MCF 10A (cell line): ENCODE results near the gene IGSF22. TPM values are rescaled to one million over a fixed set of nuclear protein-coding genes. Genes with fewer than 3 reads are reported as not detected.
"Not testable (repeated sequence)": the region's sequence is repeated elsewhere in the genome, so short reads cannot be mapped to it uniquely, and the experiment has no call there.

Experiments
- BruUV-seq: library from RNA; stranded (reverse); fragments of 400-500 nt; replicated peaks from 2 replicates; lab custom pipeline; 2021; lab: Mats Ljungman, UMichigan
- CTCF ChIA-PET: fragments of 300-600 bp; sonication (Branson Sonifier 250); formaldehyde crosslinking; extraction: SDS; loops from one replicate; lab custom pipeline; 2021; ENCODE audit warnings: antibody characterized with exemption, inconsistent platforms; lab: Yijun Ruan, JAX
- POLR2A ChIA-PET: fragments of 300-600, 350-650 bp; sonication (Branson Sonifier 250); formaldehyde crosslinking; extraction: SDS; loops from one replicate; lab custom pipeline; 2020; ENCODE audit warnings: antibody characterized with exemption, inconsistent platforms; lab: Yijun Ruan, JAX
- DNase-seq: peaks from one replicate; pipeline ENCODE4 v3.0.0-alpha.2; 2018; ENCODE audit not compliant: unreplicated experiment
- H3K27ac Mint-ChIP-seq: one replicate; pipeline ENCODE4 v1.8.0; 2022; ENCODE audit warnings: mild to moderate bottlenecking, low read depth, mixed read lengths; ENCODE audit not compliant: unreplicated experiment
- H3K27me3 Mint-ChIP-seq: one replicate; pipeline ENCODE4 v1.8.0; 2022; ENCODE audit warnings: mixed read lengths; ENCODE audit not compliant: insufficient read depth, unreplicated experiment
- H3K36me3 Mint-ChIP-seq: one replicate; pipeline ENCODE4 v1.8.0; 2022; ENCODE audit warnings: mild to moderate bottlenecking, moderate library complexity, mixed read lengths; ENCODE audit not compliant: insufficient read depth, unreplicated experiment
- H3K4me1 Mint-ChIP-seq: one replicate; pipeline ENCODE4 v1.8.0; 2022; ENCODE audit warnings: mixed read lengths; ENCODE audit not compliant: insufficient read depth, unreplicated experiment
- H3K4me3 Mint-ChIP-seq: one replicate; pipeline ENCODE4 v1.8.0; 2022; ENCODE audit warnings: mild to moderate bottlenecking, moderate library complexity, mixed read lengths; ENCODE audit not compliant: unreplicated experiment
- H3K9me3 Mint-ChIP-seq: one replicate; pipeline ENCODE4 v1.8.0; 2022; ENCODE audit warnings: mixed read lengths; ENCODE audit not compliant: unreplicated experiment
- CTCF ChIP-seq: fragments of 200-600 bp; IDR thresholded peaks from one replicate; pipeline ENCODE4 v1.8.0; 2022; ENCODE audit warnings: antibody characterized with exemption, mild to moderate bottlenecking; ENCODE audit not compliant: unreplicated experiment
- intact Hi-C: fragments of 100-400 bp; cut with micrococcal nuclease; formaldehyde crosslinking; loops from 2 replicates; pipeline ENCODE4 v1.14.1; 2022
- total RNA-seq: library from RNA; stranded (reverse); gene quantifications from 2 replicates; pipeline ENCODE4 v1.2.3, GENCODE V29; 2022

IGSF22 gene
- total RNA-seq, 1 experiment from 2014 or later = not detected

DNA sequence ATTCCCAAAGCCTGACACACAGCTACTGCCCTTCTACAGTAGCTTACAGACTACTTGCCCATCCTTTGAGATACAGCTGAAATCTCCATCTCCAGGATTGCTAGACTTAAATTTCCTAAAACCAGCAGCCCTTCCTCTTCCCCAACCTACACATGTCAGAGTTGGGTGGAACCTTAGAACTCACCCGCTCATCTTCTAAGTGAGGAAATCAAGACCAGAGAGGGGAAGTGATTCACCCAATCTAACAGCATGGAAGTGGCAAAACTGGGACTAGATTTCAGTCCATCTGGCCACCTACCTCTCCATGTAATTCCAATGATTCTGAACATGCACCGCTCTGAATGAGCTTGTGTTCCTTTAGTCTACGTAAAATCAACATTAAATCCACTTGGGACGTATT is 28.4 kb downstream of the IGSF22 start:
- intact Hi-C loops = no loop called here

GRCh38 chr11:18696638-18697225 is 29.3 kb downstream of the IGSF22 start:
- no peak for TF ChIP-seq CTCF
- no TSS peak for BruUV-seq
- intact Hi-C loops = no loop called here
- Mint-ChIP-seq H3K36me3 (no peaks in the 10 kb centered on the region), H3K27ac (no peak overlapping the region), H3K4me3 (no peak overlapping the region), H3K27me3 (peaks cover 9% of the 10 kb centered on the region), H3K9me3 (no peaks in the 10 kb centered on the region), H3K4me1 (peaks cover 16% of the 10 kb centered on the region)
- no peak for DNase-seq
- ChIA-PET POLR2A (interaction anchor here (0.6 kb wide), 1 partner anchor 1959 kb away, joined by 3 read pairs; no protein-coding TSS in a partner anchor), CTCF (interaction anchor here (0.9 kb wide), 1 partner anchor 36 kb away, joined by 4 read pairs; no protein-coding TSS in a partner anchor)

More for the DNA sequence above, 28.4 kb downstream of the IGSF22 start:
- no peak for TF ChIP-seq CTCF
- Mint-ChIP-seq H3K4me1 (peaks cover 16% of the 10 kb centered on the region), H3K27me3 (peaks cover 11% of the 10 kb centered on the region), H3K36me3 (no peaks in the 10 kb centered on the region), H3K4me3 (peak overlapping the region; percentile 69), H3K27ac (no peak overlapping the region), H3K9me3 (no peaks in the 10 kb centered on the region)
- DNase-seq = no peak
- ChIA-PET POLR2A (interaction anchor here (1.0 to 1.9 kb wide), 2 partner anchors 9 to 63 kb away, joined by 5 to 10 read pairs; partner anchors contain the start of gene SPTY2D1), CTCF (interaction anchor here (0.6 to 1.9 kb wide), 6 partner anchors 9 to 172 kb away, joined by 3 to 7 read pairs (median 4); no protein-coding TSS in a partner anchor)
- no TSS peak for BruUV-seq

DNA sequence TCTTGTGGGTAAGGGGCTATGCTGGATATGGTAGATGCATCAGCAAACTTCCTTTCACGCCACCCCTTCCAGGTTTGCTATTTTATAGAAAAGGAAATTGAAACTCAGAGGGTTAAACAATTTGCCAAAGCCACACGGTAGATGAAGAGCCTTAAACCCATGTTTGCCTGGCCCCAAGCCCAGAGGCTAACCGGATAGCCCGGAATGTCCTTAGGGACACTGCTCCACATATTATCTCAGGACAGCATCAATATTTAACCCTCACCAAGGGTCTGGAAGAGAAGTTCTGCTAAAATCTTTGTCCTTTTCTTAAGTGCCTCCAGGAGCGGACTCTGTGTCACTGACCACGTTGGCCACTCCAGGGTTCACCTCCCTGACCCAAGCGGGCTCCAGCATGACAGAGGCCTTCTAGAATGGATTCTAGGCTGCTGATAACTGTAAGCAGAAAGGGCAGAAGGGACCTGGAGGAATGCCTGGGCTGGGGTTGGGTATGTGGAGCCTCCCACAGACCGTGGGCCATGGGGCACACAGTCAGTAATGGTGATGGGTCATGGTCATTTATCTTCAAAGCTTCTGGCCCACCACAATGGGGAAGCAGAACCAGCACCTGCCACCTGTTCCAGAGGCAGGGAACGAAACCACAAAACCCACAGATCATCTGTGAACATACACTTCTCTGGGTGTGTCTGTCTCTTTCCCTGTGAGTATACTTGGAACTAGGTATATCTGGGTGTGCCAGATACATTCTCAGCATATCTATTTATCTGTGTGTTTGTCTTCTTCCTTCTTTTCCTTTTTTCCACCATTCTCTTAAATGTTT is 32.8 kb downstream of the IGSF22 start:
- Mint-ChIP-seq H3K4me3 (no peak overlapping the region), H3K27ac (no peak overlapping the region), H3K9me3 (no peaks in the 10 kb centered on the region), H3K27me3 (no peaks in the 10 kb centered on the region), H3K4me1 (peaks cover 6% of the 10 kb centered on the region), H3K36me3 (no peaks in the 10 kb centered on the region)
- TF ChIP-seq CTCF = no peak
- CTCF ChIA-PET = interaction anchor here (0.6 kb wide), 1 partner anchor 1355 kb away, joined by 3 read pairs; no protein-coding TSS in a partner anchor
- POLR2A ChIA-PET = interaction anchor here (0.7 to 1.9 kb wide), 2 partner anchors 11 to 166 kb away, joined by 3 to 6 read pairs; partner anchors contain the start of gene TSG101
- no TSS peak for BruUV-seq
- intact Hi-C loops = no loop called here
- no peak for DNase-seq

DNA sequence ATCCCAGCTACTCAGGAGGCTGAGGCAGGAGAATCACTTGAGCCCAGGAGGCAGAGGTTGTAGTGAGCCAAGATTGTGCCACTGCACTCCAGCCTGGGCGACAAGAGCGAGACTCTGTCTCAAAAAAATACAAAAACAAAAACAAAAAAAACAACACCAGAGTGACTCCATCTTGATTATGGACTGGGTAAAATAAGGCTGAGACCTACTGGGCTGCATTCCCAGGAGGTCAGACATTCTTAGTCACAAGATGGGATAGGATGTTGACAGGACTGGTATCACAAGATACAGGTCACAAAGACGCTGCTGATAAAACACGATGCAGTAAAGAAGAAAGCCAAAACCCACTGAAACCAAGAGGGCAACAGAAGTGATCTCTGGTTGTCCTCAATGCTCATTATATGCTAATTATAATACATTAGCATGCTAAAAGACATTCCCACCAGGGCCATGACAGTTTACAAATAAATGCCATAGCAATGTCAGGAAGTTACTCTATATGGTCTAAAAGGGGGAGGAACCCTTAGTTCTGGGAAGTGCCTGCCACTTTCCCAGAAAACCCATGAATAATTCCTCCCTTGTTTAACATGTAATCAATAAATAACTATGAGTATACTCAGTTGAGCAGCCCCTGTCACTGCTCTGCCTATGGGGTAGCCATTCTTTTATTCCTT is 34.4 kb downstream of the IGSF22 start:
- CTCF ChIA-PET, DNase-seq, H3K9me3 Mint-ChIP-seq, H3K4me3 Mint-ChIP-seq, H3K27ac Mint-ChIP-seq, BruUV-seq, H3K36me3 Mint-ChIP-seq, H3K4me1 Mint-ChIP-seq, H3K27me3 Mint-ChIP-seq, intact Hi-C loops, POLR2A ChIA-PET: not testable (repeated sequence)
